ENCODE measurements around the gene NFIL3.

- TF ChIP-seq CTCF (IDR thresholded peaks at IDR 0.05) (no peak), POLR2AphosphoS5 (IDR thresholded peaks at IDR 0.05) (no peak)
Observed at GRCh38 chr9:91416096-91416712, 7.4 kb downstream of the NFIL3 start.
